H1 (cell line): ENCODE measurements around the gene FERMT2. TPM values are rescaled to one million over a fixed set of nuclear protein-coding genes. Genes with fewer than 3 reads are reported as not detected.

ENCODE experiments used
- CTCF ChIA-PET: fragments of 300-600 bp; sonication (Branson Sonifier 250); formaldehyde crosslinking; loops from one replicate; lab custom pipeline; 2021; ENCODE audit not compliant: partially characterized antibody; lab: Charles Lee
- POLR2A ChIA-PET: fragments of 300-600 bp; sonication (Branson Sonifier 250); formaldehyde crosslinking; loops from one replicate; lab custom pipeline; 2021; ENCODE audit warnings: inconsistent platforms; ENCODE audit not compliant: partially characterized antibody; lab: Charles Lee
- DNase-seq, 2 experiments: peaks; one replicate each; pipeline versions ENCODE4 v3.0.0 to v3.0.0-alpha.2; 2010 to 2022; ENCODE audit warnings: low spot score in 2 of 2, low read depth in 1 of 2, mixed read lengths in 1 of 2
- FAIRE-seq: peaks from 2 replicates; lab custom pipeline; 2011; peaks lifted over from hg19 to GRCh38; lab: Jason Lieb, UNC
- H2AFZ ChIP-seq: 2 replicates; pipeline ENCODE4 v1.8.1; 2012; ENCODE audit warnings: low read length, inconsistent platforms
- H2AK5ac ChIP-seq: 2 replicates; pipeline ENCODE4 v1.6.1; 2013; ENCODE audit warnings: low read depth, low read length
- H2BK120ac ChIP-seq: replicated peaks from 2 replicates; pipeline ENCODE3; 2013; ENCODE audit warnings: low read depth, low read length, inconsistent platforms
- H2BK12ac ChIP-seq: 2 replicates; pipeline ENCODE4 v1.6.1; 2013; ENCODE audit warnings: low read depth, low read length
- H2BK15ac ChIP-seq: 2 replicates; pipeline ENCODE4 v1.6.1; 2013; ENCODE audit warnings: low read length
- H2BK20ac ChIP-seq: 2 replicates; pipeline ENCODE4 v1.6.1; 2013; ENCODE audit warnings: low read length
- H2BK5ac ChIP-seq: 2 replicates; pipeline ENCODE4 v1.6.1; 2013; ENCODE audit warnings: low read depth, low read length
- H3K14ac ChIP-seq: 2 replicates; pipeline ENCODE4 v1.6.1; 2013; ENCODE audit warnings: inconsistent platforms; ENCODE audit not compliant: insufficient read length
- H3K18ac ChIP-seq: 2 replicates; pipeline ENCODE4 v1.6.1; 2013; ENCODE audit warnings: low read length; ENCODE audit errors: extremely low read depth
- H3K23ac ChIP-seq: 2 replicates; pipeline ENCODE4 v1.6.1; 2013; ENCODE audit warnings: inconsistent platforms; ENCODE audit not compliant: insufficient read length
- H3K23me2 ChIP-seq: 2 replicates; pipeline ENCODE4 v1.6.1; 2013; ENCODE audit warnings: low read depth, low read length
- H3K27ac ChIP-seq: 2 replicates; pipeline ENCODE4 v1.6.1; 2011; ENCODE audit warnings: low read depth, low read length, inconsistent platforms
- H3K27me3 ChIP-seq, 4 experiments: replicated peaks in 1 of 4; 1 replicate in 1 of 4; 2 replicates in 3 of 4; pipeline versions ENCODE4 v1.6.1 to v1.8.1; 2011 to 2013; ENCODE audit warnings: low read length in 3 of 4, mild to moderate bottlenecking in 3 of 4, inconsistent platforms in 2 of 4, mixed read lengths in 2 of 4, moderate library complexity in 1 of 4; ENCODE audit not compliant: control insufficient read depth in 3 of 4, insufficient read depth in 3 of 4; ENCODE audit errors: extremely low read depth in 1 of 4
- H3K36me3 ChIP-seq, 4 experiments: 2 replicates each; pipeline versions ENCODE4 v1.6.1 to v1.8.1; 2011 to 2013; ENCODE audit warnings: mild to moderate bottlenecking in 4 of 4, low read length in 3 of 4, moderate library complexity in 2 of 4, control low read depth in 1 of 4, inconsistent platforms in 1 of 4; ENCODE audit not compliant: insufficient read depth in 4 of 4, control insufficient read depth in 2 of 4
- H3K4ac ChIP-seq: replicated peaks from 2 replicates; pipeline ENCODE3; 2013; ENCODE audit warnings: low read length, low read depth, mixed read lengths, inconsistent platforms; ENCODE audit not compliant: insufficient read length
- H3K4me1 ChIP-seq, 4 experiments: replicated peaks in 1 of 4; 1 replicate in 1 of 4; 2 replicates in 3 of 4; pipeline versions ENCODE4 v1.6.1 to v1.8.1; 2011 to 2013; ENCODE audit warnings: low read length in 3 of 4, inconsistent platforms in 2 of 4, mixed read lengths in 1 of 4; ENCODE audit not compliant: insufficient read depth in 4 of 4, control insufficient read depth in 3 of 4
- H3K4me2 ChIP-seq, 2 experiments: 2 replicates each; pipeline versions ENCODE4 v1.6.1 to v1.8.1; 2011 to 2013; ENCODE audit warnings: low read depth in 2 of 2, low read length in 2 of 2, control low read depth in 1 of 2, inconsistent platforms in 1 of 2, mild to moderate bottlenecking in 1 of 2; ENCODE audit not compliant: insufficient read depth in 1 of 2
- H3K4me3 ChIP-seq, 4 experiments: fragments of 200-600, 300-600 bp in 1 of 4; sonication (generic), shearing (Covaris generic), sonication (Bioruptor Twin) in 1 of 4; 2 replicates each; pipeline versions ENCODE4 v1.5.1 to v1.8.1; 2011 to 2016; ENCODE audit warnings: low read length in 4 of 4, low read depth in 3 of 4, control low read depth in 2 of 4, inconsistent platforms in 2 of 4, mild to moderate bottlenecking in 2 of 4, mixed read lengths in 1 of 4, moderate library complexity in 1 of 4; ENCODE audit not compliant: insufficient read depth in 2 of 4; ENCODE audit errors: extremely low read depth in 1 of 4
- H3K56ac ChIP-seq: replicated peaks from 2 replicates; pipeline ENCODE3; 2013; ENCODE audit warnings: low read depth, mild to moderate bottlenecking, mixed read lengths, low read length, inconsistent platforms; ENCODE audit not compliant: insufficient read length
- H3K79me1 ChIP-seq: 2 replicates; pipeline ENCODE4 v1.6.1; 2013; ENCODE audit warnings: low read depth, low read length, control low read depth
- H3K79me2 ChIP-seq, 2 experiments: 2 replicates each; pipeline versions ENCODE4 v1.6.1 to v1.8.1; 2012 to 2013; ENCODE audit warnings: low read length in 2 of 2, mild to moderate bottlenecking in 2 of 2, inconsistent platforms in 1 of 2; ENCODE audit not compliant: insufficient read depth in 2 of 2, control insufficient read depth in 1 of 2
- H3K9ac ChIP-seq, 4 experiments: replicated peaks in 1 of 4; 1 replicate in 1 of 4; 2 replicates in 3 of 4; pipeline versions ENCODE4 v1.6.1 to v1.8.1; 2011 to 2013; ENCODE audit warnings: low read depth in 3 of 4, low read length in 3 of 4, control low read depth in 2 of 4, mild to moderate bottlenecking in 2 of 4, moderate library complexity in 2 of 4, inconsistent platforms in 1 of 4; ENCODE audit errors: extremely low read depth in 1 of 4
- H3K9me3 ChIP-seq, 2 experiments: 2 replicates each; pipeline versions ENCODE4 v1.6.1 to v1.8.1; 2012 to 2013; ENCODE audit warnings: mild to moderate bottlenecking in 2 of 2, moderate library complexity in 2 of 2, control low read depth in 1 of 2, inconsistent platforms in 1 of 2, low read depth in 1 of 2, low read length in 1 of 2, mixed read lengths in 1 of 2; ENCODE audit not compliant: insufficient read depth in 2 of 2
- H4K20me1 ChIP-seq, 2 experiments: replicated peaks in 1 of 2; 2 replicates each; pipeline versions ENCODE3 to v1.8.1; 2011 to 2013; ENCODE audit warnings: inconsistent platforms in 2 of 2, low read length in 2 of 2, mild to moderate bottlenecking in 1 of 2; ENCODE audit not compliant: insufficient read depth in 2 of 2, control insufficient read depth in 1 of 2
- H4K5ac ChIP-seq: 2 replicates; pipeline ENCODE4 v1.6.1; 2013; ENCODE audit warnings: low read length, low read depth, mixed read lengths, inconsistent platforms; ENCODE audit not compliant: insufficient read length
- H4K8ac ChIP-seq: 2 replicates; pipeline ENCODE4 v1.8.0; 2013; ENCODE audit warnings: mild to moderate bottlenecking, moderate library complexity, low read length, inconsistent platforms; ENCODE audit not compliant: insufficient read depth; ENCODE audit errors: extremely low read depth
- H4K91ac ChIP-seq: replicated peaks from 2 replicates; pipeline ENCODE3; 2013; ENCODE audit warnings: low read length, mixed read lengths, inconsistent platforms; ENCODE audit not compliant: insufficient read length
- CBX5 ChIP-seq: fragments of 300-800, 300-1000 bp; sonication (generic); IDR thresholded peaks from 2 replicates; pipeline ENCODE4 v1.7.1; 2016; ENCODE audit warnings: antibody characterized with exemption, low read length, low read depth
- CEBPB ChIP-seq: IDR thresholded peaks from 2 replicates; pipeline ENCODE4 v1.6.1; 2012; ENCODE audit warnings: low read depth, low read length
- CTBP2 ChIP-seq: IDR thresholded peaks from 2 replicates; pipeline ENCODE4 v1.7.0; 2011; ENCODE audit warnings: borderline replicate concordance, mild to moderate bottlenecking, moderate library complexity, mixed read lengths, low read length; ENCODE audit not compliant: insufficient read depth, insufficient read length
- JUN ChIP-seq: IDR thresholded peaks from 2 replicates; pipeline ENCODE4 v1.6.1; 2011; ENCODE audit warnings: low read depth, mild to moderate bottlenecking, improper control_type of control experiment, low read length
- JUND ChIP-seq: IDR thresholded peaks from 2 replicates; pipeline ENCODE4 v1.6.1; 2011; ENCODE audit warnings: mild to moderate bottlenecking, improper control_type of control experiment, low read length
- MAFK ChIP-seq: IDR thresholded peaks from 2 replicates; pipeline ENCODE4 v1.6.1; 2012; ENCODE audit warnings: low read depth, mild to moderate bottlenecking, improper control_type of control experiment, low read length
- SP4 ChIP-seq: IDR thresholded peaks from 2 replicates; pipeline ENCODE4 v1.6.1; 2012; ENCODE audit warnings: low read length, inconsistent platforms
- SRF ChIP-seq: IDR thresholded peaks from 2 replicates; pipeline ENCODE4 v1.6.1; 2011; ENCODE audit warnings: mild to moderate bottlenecking, low read depth, low read length, moderate library complexity
- TAF7 ChIP-seq: optimal IDR thresholded peaks from 2 replicates; pipeline ENCODE3; 2011; ENCODE audit warnings: low read depth, mild to moderate bottlenecking, inconsistent platforms, low read length, moderate library complexity, borderline replicate concordance
- USF2 ChIP-seq: IDR thresholded peaks from 2 replicates; pipeline ENCODE4 v1.6.1; 2011; ENCODE audit warnings: low read length, improper control_type of control experiment
- YY1 ChIP-seq: IDR thresholded peaks from 2 replicates; pipeline ENCODE4 v1.6.1; 2011; ENCODE audit warnings: low read depth, mild to moderate bottlenecking, low read length
- WGBS, 2 experiments: shearing (Covaris generic) in 1 of 2; methylation state at CpG; one replicate each; pipeline versions ENCODE4 v1.1.6 to v1.1.7; 2013 to 2015; ENCODE audit warnings: low lambda C conversion rate in 2 of 2, mixed read lengths in 2 of 2, inconsistent platforms in 1 of 2, low coverage in 1 of 2, missing lambda C conversion rate in 1 of 2; ENCODE audit not compliant: insufficient replicate concordance in 2 of 2, insufficient coverage in 1 of 2, insufficient read length in 1 of 2; ENCODE audit errors: extremely low coverage in 1 of 2, missing lambda C conversion rate in 1 of 2; 5-methylcytosine and 5-hydroxymethylcytosine counted together
- polyA plus RNA-seq, 7 experiments: library from polyadenylated mRNA; depleted of rRNA in 3 of 7; stranded (reverse) in 5 of 7; unstranded in 2 of 7; fragments of >200 nt in 5 of 7; fragments of 200-250 nt in 2 of 7; gene quantifications; 1 replicate in 5 of 7; 2 replicates in 1 of 7; 4 replicates in 1 of 7; pipeline versions ENCODE4 v1.2.1 to v1.2.3, GENCODE V29; 2011 to 2013; ENCODE audit warnings: missing spikeins in 2 of 7, mixed read lengths in 2 of 7
- total RNA-seq: library from RNA; stranded (reverse); fragmentation: NEBNext Ultra II Directional; extraction: Animal tissue kit (Norgen Biotek cat#: 25700); gene quantifications from 2 replicates; pipeline ENCODE4 v1.2.1, GENCODE V29; 2021
- TF ChIP-seq, protein P1 (sequence below): IDR thresholded peaks from 2 replicates; pipeline ENCODE4 v1.6.1; 2012; ENCODE audit warnings: inconsistent platforms

FERMT2 gene
- total and polyA plus RNA-seq, 2 of the 8 experiments (the other 6 are each of a cell fraction or from before 2014, with no cell fraction given) = 53.3 to 142 TPM

GRCh38 chr14:52895000-52895399, 55.9 kb downstream of the FERMT2 start:
- H2BK20ac ChIP-seq = no peak overlapping the region
- H2BK120ac ChIP-seq = no peak overlapping the region
- POLR2A ChIA-PET = no interaction called here
- no peak overlapping the region for H2BK5ac ChIP-seq
- peaks cover 0 to 44% of the 10 kb centered on the region in 2 experiments; a peak in 2 of 4 replicates for H3K79me2 ChIP-seq
- no peak overlapping the region for H3K9ac ChIP-seq
- H2AFZ ChIP-seq = no peak overlapping the region
- H3K27me3 ChIP-seq = no peaks in the 10 kb centered on the region
- no peak overlapping the region for H2BK12ac ChIP-seq
- no peak overlapping the region for H3K4me2 ChIP-seq
- no peaks in the 10 kb centered on the region for H3K9me3 ChIP-seq
- H3K79me1 ChIP-seq = no peaks in the 10 kb centered on the region; the same call in 1 of the 2 replicates
- H3K23ac ChIP-seq = no peak overlapping the region
- CTCF ChIA-PET = no interaction called here
- H3K14ac ChIP-seq = no peak overlapping the region
- no peak overlapping the region for H3K27ac ChIP-seq
- H3K18ac ChIP-seq = no peak overlapping the region
- no peak overlapping the region for H3K56ac ChIP-seq
- H4K91ac ChIP-seq = no peak overlapping the region
- H3K4me3 ChIP-seq = no peak overlapping the region
- no peaks in the 10 kb centered on the region for H4K20me1 ChIP-seq
- WGBS, 2 experiments = 92% methylated on average over 2 of the region's 2 CpGs; no CpG with 5 or more reads in 1 of the 2 experiments
- H3K4ac ChIP-seq = no peak overlapping the region
- FAIRE-seq = no peak
- H2BK15ac ChIP-seq = no peak overlapping the region
- no peak for DNase-seq
- H2AK5ac ChIP-seq = no peak overlapping the region
- peaks cover 0 to 17% (median 7%) of the 10 kb centered on the region in 4 experiments; a peak in 3 of 8 replicates for H3K36me3 ChIP-seq
- no peak overlapping the region for H4K8ac ChIP-seq
- H4K5ac ChIP-seq = no peak overlapping the region
- H3K23me2 ChIP-seq = no peaks in the 10 kb centered on the region
- H3K4me1 ChIP-seq = no peaks in the 10 kb centered on the region; a peak in 1 of 7 replicates
- TF ChIP-seq CTBP2 (no peak), SP4 (no peak), USF2 (no peak), CBX5 (no peak), TAF7 (no peak), MAFK (no peak), SRF (no peak), JUND (no peak), YY1 (no peak), CEBPB (no peak), JUN (no peak)
- TF ChIP-seq, protein P1, sequence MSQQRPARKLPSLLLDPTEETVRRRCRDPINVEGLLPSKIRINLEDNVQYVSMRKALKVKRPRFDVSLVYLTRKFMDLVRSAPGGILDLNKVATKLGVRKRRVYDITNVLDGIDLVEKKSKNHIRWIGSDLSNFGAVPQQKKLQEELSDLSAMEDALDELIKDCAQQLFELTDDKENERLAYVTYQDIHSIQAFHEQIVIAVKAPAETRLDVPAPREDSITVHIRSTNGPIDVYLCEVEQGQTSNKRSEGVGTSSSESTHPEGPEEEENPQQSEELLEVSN = no peak
